LNCAP (cell line): ENCODE data around the gene PECR.

Experiments
- TF ChIP-seq, protein P1 (sequence below): fragments of 450-650 bp; IDR thresholded peaks from 2 replicates; pipeline ENCODE4 v1.5.1; 2017; ENCODE audit warnings: mild to moderate bottlenecking

Gene PECR

GRCh38 chr2:216074794-216075193 lies 6.8 kb downstream of the PECR start:
- TF ChIP-seq, protein P1, sequence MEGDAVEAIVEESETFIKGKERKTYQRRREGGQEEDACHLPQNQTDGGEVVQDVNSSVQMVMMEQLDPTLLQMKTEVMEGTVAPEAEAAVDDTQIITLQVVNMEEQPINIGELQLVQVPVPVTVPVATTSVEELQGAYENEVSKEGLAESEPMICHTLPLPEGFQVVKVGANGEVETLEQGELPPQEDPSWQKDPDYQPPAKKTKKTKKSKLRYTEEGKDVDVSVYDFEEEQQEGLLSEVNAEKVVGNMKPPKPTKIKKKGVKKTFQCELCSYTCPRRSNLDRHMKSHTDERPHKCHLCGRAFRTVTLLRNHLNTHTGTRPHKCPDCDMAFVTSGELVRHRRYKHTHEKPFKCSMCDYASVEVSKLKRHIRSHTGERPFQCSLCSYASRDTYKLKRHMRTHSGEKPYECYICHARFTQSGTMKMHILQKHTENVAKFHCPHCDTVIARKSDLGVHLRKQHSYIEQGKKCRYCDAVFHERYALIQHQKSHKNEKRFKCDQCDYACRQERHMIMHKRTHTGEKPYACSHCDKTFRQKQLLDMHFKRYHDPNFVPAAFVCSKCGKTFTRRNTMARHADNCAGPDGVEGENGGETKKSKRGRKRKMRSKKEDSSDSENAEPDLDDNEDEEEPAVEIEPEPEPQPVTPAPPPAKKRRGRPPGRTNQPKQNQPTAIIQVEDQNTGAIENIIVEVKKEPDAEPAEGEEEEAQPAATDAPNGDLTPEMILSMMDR, result no peak

- TF ChIP-seq, protein P1, result no peak
Measured at GRCh38 chr2:216074380-216074779, 7.2 kb downstream of the PECR start.

- TF ChIP-seq, protein P1, result no peak
Measured at GRCh38 chr2:216073773-216074172, 7.8 kb downstream of the PECR start.

DNA sequence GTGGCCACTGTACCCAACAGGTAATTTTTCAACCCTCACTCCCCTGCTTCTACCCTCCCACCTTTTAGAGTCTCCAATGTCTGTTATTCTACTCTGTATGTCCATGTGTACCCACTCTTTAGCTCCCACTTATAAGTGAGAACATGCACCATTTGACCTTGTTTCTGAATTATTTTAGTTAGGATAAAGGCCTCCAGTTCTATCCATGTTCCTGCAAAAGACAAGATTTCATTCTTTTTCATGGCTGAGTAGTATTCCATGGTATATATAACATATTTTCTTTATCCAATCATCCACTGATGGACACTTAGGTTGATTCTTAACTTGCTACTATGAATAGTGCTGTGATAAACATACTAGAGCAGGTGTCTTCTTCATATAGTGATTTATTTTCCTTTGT lies 9.1 kb downstream of the PECR start:
- TF ChIP-seq, protein P1, result no peak

DNA sequence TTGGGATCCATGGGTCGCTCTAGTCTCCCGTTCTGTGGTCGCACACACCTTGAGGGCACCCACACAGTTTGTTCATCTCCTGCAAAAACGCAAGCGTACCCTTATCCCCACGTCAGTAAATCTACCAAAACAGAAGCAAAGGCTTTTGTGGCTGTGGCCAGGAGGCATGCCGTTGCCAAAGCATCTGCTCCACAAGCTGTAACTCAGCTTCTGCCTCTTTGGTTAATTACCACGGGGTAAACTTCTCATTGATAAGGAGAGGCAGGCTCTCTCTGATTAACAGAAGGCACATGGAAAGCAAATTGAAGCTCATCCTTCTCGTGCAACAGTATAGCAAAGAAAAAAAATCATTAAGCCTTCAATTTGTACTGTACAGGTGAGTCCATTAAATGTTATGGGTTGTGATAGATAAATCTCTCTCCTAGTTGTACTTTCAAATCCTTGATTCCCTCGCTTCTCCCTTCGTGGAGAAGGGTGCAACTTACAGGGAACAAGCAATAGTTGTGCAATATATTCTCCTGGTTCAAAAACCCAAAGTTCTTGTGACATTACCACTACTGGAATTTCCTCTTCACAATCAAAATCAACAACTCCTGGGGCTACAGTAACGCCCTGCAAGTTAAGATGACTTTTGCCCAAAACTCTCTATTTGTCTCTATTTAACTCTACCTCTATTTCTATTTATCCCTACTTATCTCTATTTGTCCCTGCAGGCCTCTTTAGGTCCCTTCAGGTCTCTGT lies 10.3 kb downstream of the PECR start:
- TF ChIP-seq, protein P1, result no peak

DNA sequence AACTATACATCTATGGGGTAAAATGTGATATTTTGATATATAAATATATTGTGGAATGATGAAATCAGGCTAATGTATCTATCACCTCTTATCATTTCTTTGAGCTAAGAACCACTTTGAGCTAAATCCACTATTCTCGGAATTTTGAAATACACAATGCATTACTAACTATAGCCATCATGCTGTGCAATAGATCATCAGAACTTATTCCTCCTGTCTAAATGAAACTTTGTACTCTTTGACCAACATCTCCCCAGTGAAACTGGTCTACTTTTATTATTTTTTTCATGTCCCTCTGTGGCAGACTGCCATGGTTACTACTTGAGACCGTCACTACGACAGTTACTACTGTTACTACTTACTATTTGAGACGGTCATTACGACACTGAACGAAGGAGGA lies 11.4 kb downstream of the PECR start:
- TF ChIP-seq, protein P1, result no peak

DNA sequence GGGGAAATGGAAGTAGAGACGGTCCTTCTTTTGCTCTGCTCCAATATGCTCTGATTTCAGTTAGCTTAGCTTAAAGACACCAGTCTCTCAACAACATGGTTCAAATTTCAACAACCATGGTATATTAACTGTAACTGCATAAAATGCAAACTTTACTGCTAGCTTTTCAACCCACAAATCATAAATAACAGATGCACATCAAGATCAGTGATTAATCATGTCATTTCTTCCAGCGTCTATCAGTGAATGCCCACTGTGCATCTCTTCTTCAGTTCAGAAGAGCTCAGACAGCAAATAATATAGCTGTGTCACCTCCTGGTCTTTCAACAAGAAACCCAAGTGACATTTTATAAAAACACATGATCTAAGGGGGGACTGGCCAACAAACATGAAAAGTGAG lies 12.6 kb downstream of the PECR start:
- TF ChIP-seq, protein P1, result no peak

DNA sequence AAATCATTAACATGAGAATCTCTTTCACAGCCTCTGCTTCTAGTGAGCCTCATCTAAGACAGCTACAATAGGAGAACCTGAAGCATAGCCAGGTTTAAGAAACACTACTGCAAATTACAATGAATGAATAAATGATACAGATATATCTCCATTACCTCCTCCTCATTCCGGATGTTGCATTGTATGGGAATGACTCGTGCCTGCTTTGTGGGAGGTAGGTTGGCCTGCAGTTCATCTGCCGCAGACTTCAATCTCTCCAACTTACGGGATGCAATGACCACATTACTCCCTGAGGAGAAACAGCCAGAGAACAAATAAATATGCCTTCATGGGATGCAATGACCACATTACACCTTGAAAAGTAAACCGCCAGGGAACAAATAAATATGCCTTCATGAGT lies 15.4 kb downstream of the PECR start:
- TF ChIP-seq, protein P1, result no peak
